HG03159 (cell line): ENCODE results near the gene ZMYND15.
A peak's percentile ranks its signal among the peaks of the same experiment; 100 is the strongest.

ENCODE experiments used
- ATAC-seq: cut with Tn5 transposase; IDR thresholded peaks from one replicate; pipeline ENCODE4 v1.9.1; 2021; ENCODE audit warnings: mild to moderate bottlenecking, moderate library complexity; ENCODE audit not compliant: unreplicated experiment

Gene ZMYND15

DNA sequence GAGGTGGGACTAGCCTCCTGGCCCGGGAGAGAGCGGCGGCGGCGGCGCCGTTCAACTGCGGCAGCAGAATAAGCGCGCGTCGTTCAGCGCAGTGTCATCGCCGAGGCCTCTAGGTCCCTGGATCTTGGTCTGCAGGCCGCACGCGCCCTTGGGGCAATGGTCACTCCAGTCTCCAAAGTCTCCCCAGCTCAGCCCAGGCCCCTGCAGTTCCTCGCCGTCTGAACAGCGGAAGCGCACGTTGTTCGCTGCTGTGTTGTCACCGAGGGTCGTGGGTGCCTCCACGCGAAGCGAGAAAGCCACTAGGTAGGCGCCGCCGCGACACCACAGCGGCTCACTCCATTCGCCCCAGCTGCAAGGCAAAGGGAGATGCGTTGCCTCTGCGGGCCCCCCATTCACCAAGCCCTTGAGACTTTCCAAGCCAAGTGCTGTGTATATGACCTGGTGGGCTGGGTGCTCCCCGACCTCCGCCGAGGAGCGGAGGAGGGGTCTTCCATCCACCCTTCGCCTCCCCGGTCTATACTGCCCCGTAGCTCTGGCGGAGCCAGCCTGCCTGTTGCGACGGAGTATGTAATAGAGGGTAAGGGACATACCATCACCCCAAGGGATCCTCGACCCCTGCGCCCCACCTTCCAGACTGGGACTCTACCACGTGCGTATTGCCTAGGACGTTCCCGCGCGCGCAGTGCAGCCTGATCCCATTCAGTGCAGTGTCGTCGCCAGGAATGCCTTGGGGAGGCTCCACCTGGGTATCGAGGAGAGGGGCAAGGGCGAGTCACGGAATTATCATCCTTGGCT, 45.9 kb downstream of the ZMYND15 start:
- ATAC-seq = no peak

DNA sequence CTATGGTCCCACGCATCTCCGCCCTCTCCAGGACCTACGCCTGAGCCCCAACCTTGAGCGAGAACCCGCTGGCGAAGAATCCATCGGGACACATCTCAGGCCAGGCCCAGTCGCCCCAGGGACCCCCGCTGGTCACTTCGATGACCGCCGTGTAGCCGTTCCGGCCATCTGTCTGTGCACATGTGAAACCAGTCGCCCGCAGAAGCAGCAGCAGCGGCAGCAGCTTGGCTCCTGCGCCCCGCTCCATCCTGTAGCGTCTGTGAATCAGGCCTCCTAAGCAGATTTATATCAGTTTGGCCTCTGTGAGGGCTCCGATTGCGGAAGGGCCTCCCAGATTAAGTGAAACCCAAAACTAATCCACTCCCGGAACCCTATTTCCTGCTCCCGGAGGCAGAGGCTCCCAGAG, 46.5 kb downstream of the ZMYND15 start, which contains the start of gene VMO1:
Gene VMO1 (minus strand): TSS at position 259 of the 406 bp plus-strand sequence. CDS start 12 bp downstream, at position 247.
- no peak for ATAC-seq

DNA sequence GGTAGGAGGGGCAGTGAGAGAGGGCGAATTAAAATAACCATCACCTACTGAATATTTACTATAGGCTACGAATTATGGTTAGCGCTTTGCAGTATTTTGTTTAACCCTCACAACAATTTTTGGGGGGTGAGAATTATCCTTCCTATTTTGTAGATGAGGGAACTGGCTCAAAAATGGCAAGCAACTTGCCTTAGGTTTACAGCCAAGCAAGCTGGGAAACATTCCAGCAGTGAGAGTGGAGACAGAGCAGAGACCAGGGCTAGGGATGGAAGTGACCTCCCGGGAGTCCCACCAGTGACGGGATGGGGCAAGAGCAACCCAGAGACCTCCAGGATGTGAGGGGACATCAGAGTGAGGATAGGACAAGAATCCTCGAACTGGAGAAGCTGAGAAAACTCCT, 46.9 kb downstream of the ZMYND15 start:
- no peak for ATAC-seq

GRCh38 chr17:4788159-4788806, 48.6 kb downstream of the ZMYND15 start:
- no peak for ATAC-seq

DNA sequence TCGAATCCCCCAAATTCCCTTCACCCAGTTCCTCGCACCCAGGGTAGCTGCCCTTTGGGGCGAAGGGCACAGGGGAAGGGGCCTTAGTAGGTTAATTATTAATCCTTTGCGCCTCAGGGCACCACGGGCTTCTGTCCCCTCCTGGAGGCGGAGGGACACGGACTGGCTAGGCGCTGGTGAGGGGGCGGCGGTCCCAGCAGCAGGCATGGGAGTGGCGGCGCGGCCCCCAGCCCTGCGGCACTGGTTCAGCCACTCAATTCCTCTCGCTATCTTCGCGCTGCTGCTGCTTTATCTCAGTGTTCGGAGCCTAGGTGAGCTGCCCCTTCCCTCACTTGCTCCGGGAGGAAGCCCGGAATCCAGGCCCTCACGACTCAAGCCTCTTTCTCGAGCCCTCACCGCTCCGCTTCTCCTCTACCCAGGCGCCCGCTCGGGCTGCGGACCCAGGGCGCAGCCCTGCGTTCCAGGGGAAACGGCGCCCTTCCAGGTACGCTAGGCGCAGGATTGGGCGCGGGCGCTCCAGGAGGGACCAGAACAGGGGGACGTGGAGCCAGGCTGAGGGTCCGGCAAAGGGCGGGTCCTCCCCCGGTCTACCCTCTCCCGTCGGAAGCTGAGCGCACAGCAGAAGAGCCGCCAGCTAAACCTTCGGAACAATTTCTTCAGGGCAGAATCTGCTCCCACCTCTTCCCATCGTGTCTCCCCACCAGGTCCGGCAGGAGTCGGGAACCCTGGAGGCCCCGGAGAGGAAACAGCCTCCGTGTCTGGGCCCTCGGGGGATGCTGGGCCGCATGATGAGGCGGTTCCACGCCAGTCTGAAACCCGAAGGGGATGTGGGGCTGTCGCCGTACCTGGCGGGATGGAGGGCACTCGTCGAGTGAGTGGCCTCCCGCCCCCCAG, 49.4 kb downstream of the ZMYND15 start, which contains the start of gene GLTPD2:
Gene GLTPD2 (plus strand): TSS at position 158 of the 894 bp plus-strand sequence. CDS start 48 bp downstream, at position 206.
- ATAC-seq = no peak

GRCh38 chr17:4789701-4789950, 50.0 kb downstream of the ZMYND15 start:
- ATAC-seq = no peak

DNA sequence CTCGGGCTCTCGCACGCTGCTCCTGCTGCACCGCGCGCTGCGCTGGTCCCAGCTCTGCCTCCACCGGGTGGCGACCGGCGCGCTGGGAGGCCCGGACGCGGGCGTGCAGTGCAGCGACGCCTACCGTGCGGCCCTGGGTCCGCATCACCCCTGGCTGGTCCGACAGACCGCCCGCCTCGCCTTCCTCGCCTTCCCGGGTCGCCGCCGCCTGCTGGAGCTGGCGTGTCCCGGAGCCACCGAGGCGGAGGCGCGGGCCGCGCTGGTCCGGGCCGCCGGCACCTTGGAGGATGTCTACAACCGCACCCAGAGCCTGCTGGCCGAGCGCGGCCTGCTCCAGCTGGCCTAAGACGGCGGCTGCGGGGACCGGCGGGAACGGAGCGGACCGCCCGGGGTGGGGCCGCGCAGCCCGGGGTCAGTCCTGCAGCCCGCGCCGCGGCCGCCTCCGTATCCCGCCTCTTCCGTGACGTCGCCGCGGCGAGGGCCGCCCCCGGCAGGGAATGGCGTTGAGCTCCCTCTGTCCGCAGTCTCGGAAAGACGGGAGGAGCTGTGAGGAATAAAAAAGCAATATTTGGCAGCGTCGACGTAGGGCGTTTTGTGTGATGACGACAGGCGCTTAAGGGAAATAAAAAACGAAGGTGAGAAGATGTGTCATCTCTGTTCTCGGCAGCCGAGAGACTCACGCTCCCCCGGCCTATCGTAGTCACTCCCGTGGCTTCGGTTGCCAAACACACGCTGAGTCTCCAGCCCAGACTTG, 50.5 kb downstream of the ZMYND15 start:
- ATAC-seq = peak; percentile 82

DNA sequence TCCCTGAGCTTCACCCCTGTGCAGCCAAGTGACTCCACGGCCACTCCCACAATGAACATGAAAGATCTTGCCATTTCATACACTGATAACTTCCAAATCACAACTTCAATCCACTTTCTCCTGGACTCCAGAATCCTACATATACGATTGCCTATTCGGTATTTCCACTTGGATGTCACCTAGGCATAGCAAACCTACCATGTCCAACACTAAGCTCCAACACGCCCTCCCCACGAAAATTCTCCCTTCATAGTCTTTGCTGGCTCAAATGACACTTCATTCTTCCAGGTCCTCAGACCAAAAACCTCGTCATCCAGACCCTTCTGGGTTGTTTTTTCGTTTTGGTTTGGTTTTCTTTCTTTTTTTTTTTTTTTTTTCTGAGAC, 51.1 kb downstream of the ZMYND15 start:
- ATAC-seq = no peak

DNA sequence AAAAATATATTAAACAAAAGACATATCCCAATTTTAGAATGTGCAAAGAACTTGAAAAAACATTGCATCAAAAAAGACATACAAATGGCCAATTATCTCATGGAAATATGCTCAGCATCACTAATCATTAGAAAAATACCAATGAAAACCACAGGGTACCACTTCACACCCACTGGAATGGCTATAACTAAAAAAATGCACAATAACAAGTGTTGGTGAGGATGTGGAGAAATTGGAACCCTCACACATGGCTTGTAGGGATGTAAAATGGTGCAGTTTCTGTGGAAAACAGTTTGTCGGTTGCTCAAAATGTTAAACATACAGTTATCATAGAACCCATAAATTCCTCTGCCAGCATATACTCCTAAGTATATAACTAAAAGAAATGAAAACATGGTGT, 55.5 kb downstream of the ZMYND15 start:
- ATAC-seq = no peak
